Measurements from ENCODE around the gene RFX8. TPM values are rescaled to one million over a fixed set of nuclear protein-coding genes. Genes with fewer than 3 reads are reported as not detected.

Gene RFX8
- total and polyA plus RNA-seq, 2 donors (not counting 3 experiments of a cell fraction or from before 2014, with no cell fraction given) = 0.21 to 1.00 TPM

DNA sequence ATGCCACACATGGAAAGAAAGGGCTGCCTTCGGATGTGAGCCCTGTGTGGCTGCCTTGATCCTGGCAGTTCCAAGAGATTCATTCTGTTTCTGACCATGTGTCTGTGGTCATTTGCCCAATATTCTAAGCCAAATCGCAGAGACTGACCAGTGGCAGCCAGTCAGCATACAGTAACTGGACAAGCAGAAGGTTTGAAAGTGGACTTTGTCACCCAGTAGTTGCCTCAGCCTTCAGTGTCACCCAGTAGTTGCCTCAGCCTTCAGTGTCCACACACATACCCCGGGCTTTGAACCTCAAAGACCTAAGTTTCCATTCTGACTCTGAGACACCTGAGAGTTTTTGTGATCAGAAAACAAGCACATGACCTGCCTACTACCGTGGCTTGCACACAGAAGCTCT, 5.0 kb downstream of the RFX8 start:
- BruUV-seq (replicated peaks) = no TSS peak
- intact Hi-C loops (cut with micrococcal nuclease) (no loop called here), dilution Hi-C loops (cut with MboI; ENCODE audit: extremely low pct_ligation_motif_present, low sequenced_read_pairs) (no loop called here)
- no peak for FAIRE-seq
- no peaks in the 10 kb centered on the region for H3K36me3 ChIP-seq (ENCODE audit: control insufficient read depth in 2 of 2, extremely low read depth in 1 of 2, insufficient read depth in 2 of 2, low read length in 2 of 2)
- H3K4me3 ChIP-seq (replicated peaks in 1 of 3; ENCODE audit: insufficient read depth in 1 of 3, low read depth in 1 of 3, low read length in 3 of 3) = no peak overlapping the region
- no peak overlapping the region for H3K9ac ChIP-seq (replicated peaks; ENCODE audit: extremely low read depth, insufficient read depth, low read length)
- no peaks in the 10 kb centered on the region for H4K20me1 ChIP-seq (replicated peaks; ENCODE audit: control insufficient read depth, extremely low read depth, insufficient read depth, low read length)
- H2AFZ ChIP-seq (ENCODE audit: low read depth, low read length) = no peak overlapping the region
- POLR2A ChIA-PET = no interaction called here
- H3K79me2 ChIP-seq (ENCODE audit: control insufficient read depth, insufficient read depth, low read length) = no peaks in the 10 kb centered on the region
- no peak for DNase-seq (ENCODE audit: low read depth, low spot score)
- peaks cover 23% of the 10 kb centered on the region for H3K4me1 ChIP-seq (ENCODE audit: control insufficient read depth, extremely low read depth, insufficient read depth, low read length)
- TF ChIP-seq, protein P1, sequence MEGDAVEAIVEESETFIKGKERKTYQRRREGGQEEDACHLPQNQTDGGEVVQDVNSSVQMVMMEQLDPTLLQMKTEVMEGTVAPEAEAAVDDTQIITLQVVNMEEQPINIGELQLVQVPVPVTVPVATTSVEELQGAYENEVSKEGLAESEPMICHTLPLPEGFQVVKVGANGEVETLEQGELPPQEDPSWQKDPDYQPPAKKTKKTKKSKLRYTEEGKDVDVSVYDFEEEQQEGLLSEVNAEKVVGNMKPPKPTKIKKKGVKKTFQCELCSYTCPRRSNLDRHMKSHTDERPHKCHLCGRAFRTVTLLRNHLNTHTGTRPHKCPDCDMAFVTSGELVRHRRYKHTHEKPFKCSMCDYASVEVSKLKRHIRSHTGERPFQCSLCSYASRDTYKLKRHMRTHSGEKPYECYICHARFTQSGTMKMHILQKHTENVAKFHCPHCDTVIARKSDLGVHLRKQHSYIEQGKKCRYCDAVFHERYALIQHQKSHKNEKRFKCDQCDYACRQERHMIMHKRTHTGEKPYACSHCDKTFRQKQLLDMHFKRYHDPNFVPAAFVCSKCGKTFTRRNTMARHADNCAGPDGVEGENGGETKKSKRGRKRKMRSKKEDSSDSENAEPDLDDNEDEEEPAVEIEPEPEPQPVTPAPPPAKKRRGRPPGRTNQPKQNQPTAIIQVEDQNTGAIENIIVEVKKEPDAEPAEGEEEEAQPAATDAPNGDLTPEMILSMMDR (IDR thresholded peaks at IDR 0.05; ENCODE audit: extremely low read depth in 1 of 2, insufficient read depth in 1 of 2, low read depth in 1 of 2, low read length in 2 of 2) = no peak
- TF ChIP-seq POLR2A (IDR thresholded peaks at IDR 0.05; ENCODE audit: low read depth, low read length) = no peak
- TF ChIP-seq, protein P2, sequence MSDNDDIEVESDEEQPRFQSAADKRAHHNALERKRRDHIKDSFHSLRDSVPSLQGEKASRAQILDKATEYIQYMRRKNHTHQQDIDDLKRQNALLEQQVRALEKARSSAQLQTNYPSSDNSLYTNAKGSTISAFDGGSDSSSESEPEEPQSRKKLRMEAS (IDR thresholded peaks at IDR 0.05; ENCODE audit: insufficient read depth, insufficient read length) = no peak
- TF ChIP-seq EZH2 (IDR thresholded peaks at IDR 0.05; ENCODE audit: borderline replicate concordance, low read depth, low read length, severe bottlenecking) = no peak
- no peak overlapping the region for H3K4me2 ChIP-seq (ENCODE audit: insufficient read depth, low read length)
- no peaks in the 10 kb centered on the region for H3K27me3 ChIP-seq (ENCODE audit: control insufficient read depth in 2 of 2, insufficient read depth in 2 of 2, low read length in 2 of 2)
- CTCF ChIA-PET = no interaction called here
- H3K9me1 ChIP-seq (replicated peaks; ENCODE audit: control insufficient read depth, extremely low read depth, insufficient read depth, low read length) = no peaks in the 10 kb centered on the region
- H3K27ac ChIP-seq (ENCODE audit: insufficient read depth, low read depth, low read length) = no peak overlapping the region
- no peaks in the 10 kb centered on the region for H3K9me3 ChIP-seq (replicated peaks; ENCODE audit: control insufficient read depth, insufficient read depth, low read length)

- FAIRE-seq (no peak), DNase-seq (ENCODE audit: low read depth, low spot score) (no peak)
- TF ChIP-seq POLR2AphosphoS5 (IDR thresholded peaks at IDR 0.05; ENCODE audit: insufficient read depth, low read depth, low read length) = no peak
- no peak for TF ChIP-seq EZH2 (IDR thresholded peaks at IDR 0.05; ENCODE audit: borderline replicate concordance, low read depth, low read length, severe bottlenecking)
- TF ChIP-seq JUN (IDR thresholded peaks at IDR 0.05; ENCODE audit: borderline replicate concordance, insufficient read depth, insufficient read length, low read depth) = no peak
- no peak for TF ChIP-seq GATA2 (IDR thresholded peaks at IDR 0.05; ENCODE audit: insufficient read depth, insufficient read length, low read depth, low read length)
- TF ChIP-seq, protein P1 (IDR thresholded peaks at IDR 0.05; ENCODE audit: extremely low read depth in 1 of 2, insufficient read depth in 1 of 2, low read depth in 1 of 2, low read length in 2 of 2) = no peak
- TF ChIP-seq FOS (IDR thresholded peaks at IDR 0.05; ENCODE audit: borderline replicate concordance, insufficient read depth, low read length) = no peak
- TF ChIP-seq MYC (IDR thresholded peaks at IDR 0.05; ENCODE audit: low read depth, low read length) = no peak
- TF ChIP-seq, protein P2 (IDR thresholded peaks at IDR 0.05; ENCODE audit: insufficient read depth, insufficient read length) = no peak
- no peak for TF ChIP-seq POLR2A (IDR thresholded peaks at IDR 0.05; ENCODE audit: low read depth, low read length)
- H3K4me3 ChIP-seq (replicated peaks in 1 of 3; ENCODE audit: insufficient read depth in 1 of 3, low read depth in 1 of 3, low read length in 3 of 3) = no peak overlapping the region
- no peaks in the 10 kb centered on the region for H3K9me3 ChIP-seq (replicated peaks; ENCODE audit: control insufficient read depth, insufficient read depth, low read length)
- H3K9ac ChIP-seq (replicated peaks; ENCODE audit: extremely low read depth, insufficient read depth, low read length) = no peak overlapping the region
- no peaks in the 10 kb centered on the region for H3K36me3 ChIP-seq (ENCODE audit: control insufficient read depth in 2 of 2, extremely low read depth in 1 of 2, insufficient read depth in 2 of 2, low read length in 2 of 2)
- no peaks in the 10 kb centered on the region for H3K9me1 ChIP-seq (replicated peaks; ENCODE audit: control insufficient read depth, extremely low read depth, insufficient read depth, low read length)
- H3K4me1 ChIP-seq (ENCODE audit: control insufficient read depth, extremely low read depth, insufficient read depth, low read length) = peaks cover 39% of the 10 kb centered on the region
- no peak overlapping the region for H3K27ac ChIP-seq (ENCODE audit: insufficient read depth, low read depth, low read length)
- H4K20me1 ChIP-seq (replicated peaks; ENCODE audit: control insufficient read depth, extremely low read depth, insufficient read depth, low read length) = no peaks in the 10 kb centered on the region
- ChIA-PET CTCF (no interaction called here), POLR2A (no interaction called here)
- dilution Hi-C loops (cut with MboI; ENCODE audit: extremely low pct_ligation_motif_present, low sequenced_read_pairs) = no loop called here
- BruUV-seq (replicated peaks) = no TSS peak
- intact Hi-C loops (cut with micrococcal nuclease) = no loop called here
- no peak overlapping the region for H3K4me2 ChIP-seq (ENCODE audit: insufficient read depth, low read length)
- H3K79me2 ChIP-seq (ENCODE audit: control insufficient read depth, insufficient read depth, low read length) = no peaks in the 10 kb centered on the region
- no peaks in the 10 kb centered on the region for H3K27me3 ChIP-seq (ENCODE audit: control insufficient read depth in 2 of 2, insufficient read depth in 2 of 2, low read length in 2 of 2)
- H2AFZ ChIP-seq (ENCODE audit: low read depth, low read length) = no peak overlapping the region
Observed at GRCh38 chr2:101467306-101467705, 7.6 kb downstream of the RFX8 start.

Data from endothelial cell of umbilical vein (primary cell).